ENCODE results near the gene ST8SIA5. TPM values are rescaled to one million over a fixed set of nuclear protein-coding genes. Genes with fewer than 3 reads are reported as not detected.

The ST8SIA5 gene
- total RNA-seq, 2 experiments from 2014 or later, result 0.08 TPM; not detected in 1

GRCh38 chr18:46712406-46712805 is 44.4 kb downstream of the ST8SIA5 start:
- no peaks in the 10 kb centered on the region for H3K4me1 ChIP-seq (ENCODE audit: insufficient read depth, low read length)
- intact Hi-C loops (cut with DNase I, micrococcal nuclease), result no loop called here
- no peaks in the 10 kb centered on the region for H3K36me3 ChIP-seq (ENCODE audit: insufficient read depth, low read length)
- Mint-ChIP-seq H3K36me3 (ENCODE audit: low read depth) (no peaks in the 10 kb centered on the region), H3K27ac (no peak overlapping the region), H3K4me3 (no peak overlapping the region), H3K27me3 (peaks cover 5% of the 10 kb centered on the region), H3K9me3 (no peaks in the 10 kb centered on the region), H3K4me1 (ENCODE audit: low read depth) (no peaks in the 10 kb centered on the region)
- no peaks in the 10 kb centered on the region for H3K9me3 ChIP-seq (ENCODE audit: control insufficient read depth in 1 of 2, insufficient read depth in 1 of 2, low read length in 2 of 2)
- peaks cover 0 to 2% of the 10 kb centered on the region in 2 experiments for H3K27me3 ChIP-seq (ENCODE audit: control insufficient read depth in 1 of 2, insufficient read depth in 2 of 2, low read length in 2 of 2)
- H3K4me3 ChIP-seq (ENCODE audit: low read length), result no peak overlapping the region
- CTCF ChIA-PET, result no interaction called here
- no peak overlapping the region for H3K27ac ChIP-seq (ENCODE audit: low read depth in 1 of 2, low read length in 2 of 2)
- no peak for DNase-seq
- TF ChIP-seq, protein P1, sequence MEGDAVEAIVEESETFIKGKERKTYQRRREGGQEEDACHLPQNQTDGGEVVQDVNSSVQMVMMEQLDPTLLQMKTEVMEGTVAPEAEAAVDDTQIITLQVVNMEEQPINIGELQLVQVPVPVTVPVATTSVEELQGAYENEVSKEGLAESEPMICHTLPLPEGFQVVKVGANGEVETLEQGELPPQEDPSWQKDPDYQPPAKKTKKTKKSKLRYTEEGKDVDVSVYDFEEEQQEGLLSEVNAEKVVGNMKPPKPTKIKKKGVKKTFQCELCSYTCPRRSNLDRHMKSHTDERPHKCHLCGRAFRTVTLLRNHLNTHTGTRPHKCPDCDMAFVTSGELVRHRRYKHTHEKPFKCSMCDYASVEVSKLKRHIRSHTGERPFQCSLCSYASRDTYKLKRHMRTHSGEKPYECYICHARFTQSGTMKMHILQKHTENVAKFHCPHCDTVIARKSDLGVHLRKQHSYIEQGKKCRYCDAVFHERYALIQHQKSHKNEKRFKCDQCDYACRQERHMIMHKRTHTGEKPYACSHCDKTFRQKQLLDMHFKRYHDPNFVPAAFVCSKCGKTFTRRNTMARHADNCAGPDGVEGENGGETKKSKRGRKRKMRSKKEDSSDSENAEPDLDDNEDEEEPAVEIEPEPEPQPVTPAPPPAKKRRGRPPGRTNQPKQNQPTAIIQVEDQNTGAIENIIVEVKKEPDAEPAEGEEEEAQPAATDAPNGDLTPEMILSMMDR (IDR thresholded peaks at IDR 0.05), result no peak
- ATAC-seq (ENCODE audit: poor library complexity), result no peak
- POLR2A ChIA-PET, result no interaction called here

DNA sequence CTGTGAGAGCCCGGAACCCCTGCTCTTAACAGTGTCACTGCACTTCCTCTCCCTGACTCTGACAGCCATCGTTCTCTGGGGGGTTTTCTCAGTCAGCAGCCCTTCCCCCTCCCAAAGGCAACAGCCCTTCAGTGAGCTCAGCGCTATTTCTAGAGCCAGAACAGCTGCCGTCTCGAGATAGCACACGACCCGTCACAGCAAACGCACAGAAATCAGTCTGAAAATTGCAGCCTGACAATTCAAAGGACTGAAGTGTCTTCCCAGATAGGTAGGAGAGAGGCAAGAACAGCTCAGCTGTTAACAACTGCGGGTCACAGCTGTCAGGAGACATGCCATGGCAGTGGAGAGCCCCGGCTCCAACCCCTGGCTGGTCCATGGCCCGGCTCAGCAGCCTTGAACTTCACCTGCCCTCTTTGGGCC is 45.4 kb downstream of the ST8SIA5 start:
- H3K36me3 Mint-ChIP-seq (ENCODE audit: low read depth), result no peaks in the 10 kb centered on the region
- POLR2A ChIA-PET, result no interaction called here
- intact Hi-C loops (cut with DNase I, micrococcal nuclease), result no loop called here
- Histone ChIP-seq H3K4me3 (ENCODE audit: low read length) (no peak overlapping the region), H3K9me3 (ENCODE audit: control insufficient read depth in 1 of 2, insufficient read depth in 1 of 2, low read length in 2 of 2) (no peaks in the 10 kb centered on the region), H3K27ac (ENCODE audit: low read depth in 1 of 2, low read length in 2 of 2) (no peak overlapping the region), H3K4me1 (ENCODE audit: insufficient read depth, low read length) (no peaks in the 10 kb centered on the region), H3K36me3 (ENCODE audit: insufficient read depth, low read length) (no peaks in the 10 kb centered on the region), H3K27me3 (ENCODE audit: control insufficient read depth in 1 of 2, insufficient read depth in 2 of 2, low read length in 2 of 2) (peaks cover 0 to 2% of the 10 kb centered on the region in 2 experiments)
- TF ChIP-seq, protein P1 (IDR thresholded peaks at IDR 0.05), result no peak
- H3K4me1 Mint-ChIP-seq (ENCODE audit: low read depth), result no peaks in the 10 kb centered on the region
- ATAC-seq (ENCODE audit: poor library complexity) (no peak), DNase-seq (no peak)
- no peak overlapping the region for H3K27ac Mint-ChIP-seq
- peaks cover under 1% of the 10 kb centered on the region for H3K27me3 Mint-ChIP-seq
- CTCF ChIA-PET, result no interaction called here
- no peak overlapping the region for H3K4me3 Mint-ChIP-seq
- H3K9me3 Mint-ChIP-seq, result no peaks in the 10 kb centered on the region

- Histone ChIP-seq H3K4me1 (ENCODE audit: insufficient read depth, low read length) (no peaks in the 10 kb centered on the region), H3K36me3 (ENCODE audit: insufficient read depth, low read length) (no peaks in the 10 kb centered on the region), H3K4me3 (ENCODE audit: low read length) (no peak overlapping the region), H3K27me3 (ENCODE audit: control insufficient read depth in 1 of 2, insufficient read depth in 2 of 2, low read length in 2 of 2) (no peaks in the 10 kb centered on the region), H3K9me3 (ENCODE audit: control insufficient read depth in 1 of 2, insufficient read depth in 1 of 2, low read length in 2 of 2) (no peaks in the 10 kb centered on the region), H3K27ac (ENCODE audit: low read depth in 1 of 2, low read length in 2 of 2) (no peak overlapping the region)
- DNase-seq (no peak), ATAC-seq (ENCODE audit: poor library complexity) (no peak)
- Mint-ChIP-seq H3K4me3 (no peak overlapping the region), H3K27me3 (no peaks in the 10 kb centered on the region), H3K9me3 (no peaks in the 10 kb centered on the region), H3K36me3 (ENCODE audit: low read depth) (no peaks in the 10 kb centered on the region), H3K27ac (no peak overlapping the region), H3K4me1 (ENCODE audit: low read depth) (no peaks in the 10 kb centered on the region)
- ChIA-PET POLR2A (no interaction called here), CTCF (no interaction called here)
- intact Hi-C loops (cut with DNase I, micrococcal nuclease), result no loop called here
- TF ChIP-seq, protein P1 (IDR thresholded peaks at IDR 0.05), result no peak
Observed at GRCh38 chr18:46706968-46707367, 49.9 kb downstream of the ST8SIA5 start.
